ENCODE results near the gene MEN1. TPM values are rescaled to one million over a fixed set of nuclear protein-coding genes. Genes with fewer than 3 reads are reported as not detected.

The MEN1 gene
- total and polyA plus RNA-seq, 8 donors = 8.7 to 25.3 (median 13.5) TPM

DNA sequence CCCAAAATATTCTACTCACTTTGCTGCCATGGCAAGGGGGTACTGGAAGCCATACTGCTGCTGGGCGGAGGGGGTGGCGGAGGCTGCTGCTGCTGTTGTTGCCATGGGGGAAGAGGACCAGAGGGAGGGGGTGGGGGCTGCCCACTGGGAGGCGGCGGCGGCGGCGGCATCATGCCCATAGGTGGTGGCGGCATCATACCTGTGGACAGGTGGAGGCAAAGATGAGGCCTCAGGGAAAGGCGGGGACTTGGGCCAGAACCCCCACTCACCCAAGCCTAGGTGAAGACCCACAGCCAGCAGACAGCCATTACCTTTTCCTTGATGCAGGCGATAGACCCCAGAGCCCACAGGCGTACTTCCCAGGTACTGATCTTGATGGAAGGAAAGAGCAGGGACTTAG lies 43.5 kb downstream of the MEN1 start:
- DNase-seq (peak in 1 of 6 donors; percentile 37), FAIRE-seq (no peak), ATAC-seq (no peak)
- Histone ChIP-seq H3K9me3 (no peaks in the 10 kb centered on the region), H3K4me1 (peaks cover 0 to 6% (median 5%) of the 10 kb centered on the region in 3 donors), H3K36me3 (peaks cover 16 to 87% (median 73%) of the 10 kb centered on the region in 3 donors), H3K27me3 (no peaks in the 10 kb centered on the region), H3K27ac (no peak overlapping the region), H3K4me3 (no peak overlapping the region)
- TF ChIP-seq, protein P1, sequence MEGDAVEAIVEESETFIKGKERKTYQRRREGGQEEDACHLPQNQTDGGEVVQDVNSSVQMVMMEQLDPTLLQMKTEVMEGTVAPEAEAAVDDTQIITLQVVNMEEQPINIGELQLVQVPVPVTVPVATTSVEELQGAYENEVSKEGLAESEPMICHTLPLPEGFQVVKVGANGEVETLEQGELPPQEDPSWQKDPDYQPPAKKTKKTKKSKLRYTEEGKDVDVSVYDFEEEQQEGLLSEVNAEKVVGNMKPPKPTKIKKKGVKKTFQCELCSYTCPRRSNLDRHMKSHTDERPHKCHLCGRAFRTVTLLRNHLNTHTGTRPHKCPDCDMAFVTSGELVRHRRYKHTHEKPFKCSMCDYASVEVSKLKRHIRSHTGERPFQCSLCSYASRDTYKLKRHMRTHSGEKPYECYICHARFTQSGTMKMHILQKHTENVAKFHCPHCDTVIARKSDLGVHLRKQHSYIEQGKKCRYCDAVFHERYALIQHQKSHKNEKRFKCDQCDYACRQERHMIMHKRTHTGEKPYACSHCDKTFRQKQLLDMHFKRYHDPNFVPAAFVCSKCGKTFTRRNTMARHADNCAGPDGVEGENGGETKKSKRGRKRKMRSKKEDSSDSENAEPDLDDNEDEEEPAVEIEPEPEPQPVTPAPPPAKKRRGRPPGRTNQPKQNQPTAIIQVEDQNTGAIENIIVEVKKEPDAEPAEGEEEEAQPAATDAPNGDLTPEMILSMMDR (IDR thresholded peaks at IDR 0.05) = no peak
- intact Hi-C loops (cut with DNase I) = no loop called here
- 96 to 99% methylated on average over 11 of the region's 11 CpGs for WGBS, 2 donors

DNA sequence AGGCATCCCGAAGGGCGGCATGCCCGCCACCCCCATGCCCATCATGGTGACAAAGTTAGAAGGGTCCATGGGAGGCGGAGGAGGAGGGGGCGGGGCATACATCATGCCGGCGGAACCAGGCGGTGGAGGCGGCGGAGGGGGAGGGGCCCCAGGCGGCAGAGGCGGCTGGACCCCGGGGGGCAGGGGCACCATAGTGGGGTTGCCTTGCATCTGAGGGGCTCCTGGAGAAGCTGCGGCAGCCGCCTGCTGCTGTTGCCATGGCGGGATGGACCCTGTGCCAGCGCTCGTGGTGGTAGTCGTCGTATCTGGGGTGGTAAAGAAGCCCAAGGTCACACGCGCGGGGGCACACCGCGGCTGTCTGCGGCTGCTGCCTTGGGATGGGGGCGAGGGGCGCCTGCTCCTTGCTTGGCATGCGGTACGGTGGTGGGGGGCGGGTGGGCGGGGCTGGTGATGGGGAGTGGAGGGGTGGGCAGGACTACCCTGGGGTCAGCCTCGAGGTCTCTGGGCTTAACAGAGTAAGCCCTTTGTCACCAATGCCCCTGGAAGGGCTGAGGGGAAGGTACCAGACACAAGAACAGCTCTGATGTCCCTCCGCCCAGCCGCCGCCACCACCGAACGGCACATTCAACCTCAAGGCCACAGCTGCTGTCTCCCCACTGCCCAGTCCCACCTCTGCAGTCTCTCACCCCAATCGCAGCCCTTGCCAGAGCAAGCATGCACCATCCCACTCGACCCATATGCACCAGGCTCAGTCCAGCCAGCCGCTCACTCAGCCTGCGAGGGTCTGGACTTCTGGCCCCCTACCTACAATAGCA lies 44.3 kb downstream of the MEN1 start:
- Histone ChIP-seq H3K27ac (no peak overlapping the region), H3K4me1 (peaks cover 0 to 6% (median 5%) of the 10 kb centered on the region in 3 donors), H3K27me3 (no peaks in the 10 kb centered on the region), H3K36me3 (peaks cover 16 to 79% (median 71%) of the 10 kb centered on the region in 3 donors), H3K4me3 (no peak overlapping the region), H3K9me3 (no peaks in the 10 kb centered on the region)
- DNase-seq (peak in 3 of 6 donors; percentile 52 to 82 (median 58)), FAIRE-seq (no peak), ATAC-seq (peak in 1 of 4 donors; percentile 1)
- WGBS, 2 donors = 87 to 89% methylated on average over 38 to 42 of the region's 42 CpGs
- TF ChIP-seq, protein P1 (IDR thresholded peaks at IDR 0.05) = no peak
- intact Hi-C loops (cut with DNase I) = no loop called here

DNA sequence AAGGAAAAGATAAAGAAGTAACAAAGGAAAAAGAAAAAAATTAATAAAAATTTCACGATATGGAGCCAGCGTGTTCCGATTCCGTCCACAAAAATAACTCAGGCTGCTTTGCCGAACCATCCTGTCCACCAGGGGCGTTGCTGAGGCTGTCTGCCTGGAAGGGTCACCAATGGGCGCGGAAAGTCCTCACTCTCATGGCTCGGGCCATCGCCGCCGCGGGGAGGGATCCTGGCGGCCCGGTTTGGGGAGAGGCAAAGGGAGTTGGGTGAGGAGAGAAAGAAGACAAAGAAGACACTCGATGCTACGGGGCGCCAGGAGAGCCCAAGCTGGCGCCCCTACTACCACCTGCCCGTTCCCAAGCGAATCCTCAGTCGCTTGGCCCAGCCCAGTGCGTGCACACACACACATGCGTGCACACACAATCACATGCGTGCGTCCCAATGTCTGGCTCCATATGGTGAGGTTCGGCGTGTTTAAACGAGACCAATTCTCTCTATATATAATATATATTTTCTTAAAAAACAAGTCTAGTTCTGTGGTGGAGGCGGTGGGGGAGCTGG lies 45.0 kb downstream of the MEN1 start:
- 92 to 93% methylated on average over 30 of the region's 30 CpGs for WGBS, 2 donors
- no peaks in the 10 kb centered on the region for H3K27me3 ChIP-seq
- H3K36me3 ChIP-seq = peaks cover 16 to 72% (median 64%) of the 10 kb centered on the region in 3 donors
- ATAC-seq (no peak), DNase-seq (peak in 2 of 6 donors; percentile 39 to 56), FAIRE-seq (no peak)
- no peaks in the 10 kb centered on the region for H3K9me3 ChIP-seq
- TF ChIP-seq, protein P1 (IDR thresholded peaks at IDR 0.05) = no peak
- no peak overlapping the region for H3K27ac ChIP-seq
- H3K4me1 ChIP-seq = peaks cover 0 to 6% (median 5%) of the 10 kb centered on the region in 3 donors
- intact Hi-C loops (cut with DNase I) = no loop called here
- H3K4me3 ChIP-seq = no peak overlapping the region

DNA sequence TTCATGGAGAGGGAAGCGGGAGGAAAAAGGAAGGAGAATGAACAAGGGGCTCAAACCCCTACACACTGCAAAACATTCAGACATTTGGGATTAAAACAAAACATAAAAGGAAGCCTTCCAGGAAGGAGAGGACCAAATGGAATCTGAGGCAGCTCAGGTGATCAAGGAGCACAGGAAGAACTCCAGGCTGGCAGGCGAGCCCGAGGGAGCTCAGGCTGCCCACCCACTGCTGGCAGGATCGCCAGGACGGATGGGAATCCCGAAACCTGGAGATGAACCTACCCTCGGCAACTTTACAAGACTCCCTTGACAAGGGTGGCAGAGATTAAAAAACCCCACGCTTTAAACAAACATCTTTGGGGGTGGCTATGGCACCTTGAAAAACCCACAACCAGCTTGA lies 45.6 kb downstream of the MEN1 start:
- intact Hi-C loops (cut with DNase I) = no loop called here
- no peaks in the 10 kb centered on the region for H3K27me3 ChIP-seq
- FAIRE-seq (no peak), ATAC-seq (no peak), DNase-seq (peak in 1 of 6 donors; percentile 12)
- no peak overlapping the region for H3K4me3 ChIP-seq
- TF ChIP-seq, protein P1 (IDR thresholded peaks at IDR 0.05) = no peak
- no peaks in the 10 kb centered on the region for H3K9me3 ChIP-seq
- WGBS, 2 donors = 84 to 89% methylated on average over 8 of the region's 8 CpGs
- H3K4me1 ChIP-seq = peaks cover 0 to 6% (median 5%) of the 10 kb centered on the region in 3 donors
- peaks cover 14 to 66% (median 58%) of the 10 kb centered on the region in 3 donors for H3K36me3 ChIP-seq
- no peak overlapping the region for H3K27ac ChIP-seq
